Endodermal cell (in vitro differentiated cells): ENCODE results near the gene FBXW11. TPM values are rescaled to one million over a fixed set of nuclear protein-coding genes. Genes with fewer than 3 reads are reported as not detected.
A peak's percentile ranks its signal among the peaks of the same experiment; 100 is the strongest.

Experiments used
- DNase-seq: peaks from one replicate; pipeline ENCODE4 v3.0.0-alpha.2; 2017
- H3K27ac ChIP-seq: 2 replicates; pipeline ENCODE4 v1.5.1; 2013; ENCODE audit warnings: mild to moderate bottlenecking, low read depth, low read length, moderate library complexity
- H3K27me3 ChIP-seq: 2 replicates; pipeline ENCODE4 v1.6.1; 2013; ENCODE audit warnings: mild to moderate bottlenecking, low read length, moderate library complexity; ENCODE audit not compliant: insufficient read depth, control insufficient read depth, poor library complexity, severe bottlenecking
- H3K36me3 ChIP-seq: 2 replicates; pipeline ENCODE4 v1.7.0; 2013; ENCODE audit warnings: mild to moderate bottlenecking, low read length, moderate library complexity; ENCODE audit not compliant: control insufficient read depth, insufficient read depth
- H3K4me1 ChIP-seq: one replicate; pipeline ENCODE4 v1.7.0; 2013; ENCODE audit warnings: low read length; ENCODE audit not compliant: control insufficient read depth, insufficient read depth
- H3K4me3 ChIP-seq: 2 replicates; pipeline ENCODE4 v1.5.1; 2013; ENCODE audit warnings: mild to moderate bottlenecking, low read length, moderate library complexity
- H3K9ac ChIP-seq: 2 replicates; pipeline ENCODE4 v1.6.1; 2013; ENCODE audit warnings: mild to moderate bottlenecking, low read length, moderate library complexity; ENCODE audit not compliant: poor library complexity, severe bottlenecking; ENCODE audit errors: extremely low read depth
- H3K9me3 ChIP-seq: 2 replicates; pipeline ENCODE4 v1.6.1; 2013; ENCODE audit warnings: mild to moderate bottlenecking, low read length, moderate library complexity; ENCODE audit not compliant: control insufficient read depth
- H3K27ac Mint-ChIP-seq: 2 replicates; pipeline ENCODE4 v1.8.0; 2020; ENCODE audit warnings: mixed read lengths
- H3K27me3 Mint-ChIP-seq: 2 replicates; pipeline ENCODE4 v1.8.0; 2021; ENCODE audit warnings: mild to moderate bottlenecking, mixed read lengths; ENCODE audit not compliant: insufficient read depth
- H3K36me3 Mint-ChIP-seq: 2 replicates; pipeline ENCODE4 v1.8.0; 2020; ENCODE audit warnings: low read depth, mixed read lengths
- H3K4me1 Mint-ChIP-seq: 2 replicates; pipeline ENCODE4 v1.8.0; 2020; ENCODE audit warnings: mixed read lengths
- H3K4me3 Mint-ChIP-seq: 2 replicates; pipeline ENCODE4 v1.8.0; 2020; ENCODE audit warnings: mild to moderate bottlenecking, moderate library complexity, mixed read lengths
- H3K9me3 Mint-ChIP-seq: 2 replicates; pipeline ENCODE4 v1.8.0; 2020; ENCODE audit warnings: mild to moderate bottlenecking, mixed read lengths
- WGBS, 2 experiments: methylation state at CpG; one replicate each; pipeline versions ENCODE4 v1.1.5 to v1.1.7; 2013; ENCODE audit warnings: missing lambda C conversion rate in 2 of 2, mixed read lengths in 1 of 2; ENCODE audit not compliant: insufficient coverage in 1 of 2, insufficient read length in 1 of 2; 5-methylcytosine and 5-hydroxymethylcytosine counted together
- total RNA-seq, 2 donors: library from RNA; stranded (reverse); fragmentation: NEBNext Ultra II Directional in 1 of 2; extraction: Animal tissue kit (Norgen Biotek cat#: 25700) in 1 of 2; gene quantifications; 2 replicates in 1 of 2; 3 replicates in 1 of 2; pipeline ENCODE4 v1.2.1, GENCODE V29; 2021
- TF ChIP-seq, protein P1 (sequence below): fragments of 200-600 bp; sonication (generic); conservative IDR thresholded peaks from 2 replicates; pipeline ENCODE4 v1.5.0; 2021; ENCODE audit warnings: antibody characterized with exemption, mild to moderate bottlenecking

The FBXW11 gene
- total RNA-seq, 2 donors from 2014 or later, result 42.2 to 49.4 TPM

DNA sequence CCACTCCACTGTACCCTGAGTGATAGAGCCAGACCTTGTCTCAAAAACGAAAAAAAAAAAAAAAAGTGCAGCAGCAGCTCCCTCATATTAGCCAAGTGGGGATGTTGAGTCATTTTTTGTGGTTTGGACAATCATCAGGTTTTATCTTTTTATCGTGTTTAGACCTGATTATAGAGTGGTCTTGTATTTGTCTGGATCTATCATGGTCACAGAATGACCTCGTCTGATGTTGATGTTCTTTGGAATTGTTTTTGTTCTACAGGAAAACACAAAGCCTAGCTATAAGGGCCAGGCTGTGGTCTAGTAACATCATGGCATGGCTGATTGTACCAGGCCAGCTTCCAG lies 1.6 kb upstream of the FBXW11 start:
- Histone ChIP-seq H3K4me3 (peak overlapping the region; percentile 98), H3K9ac (peak overlapping the region; percentile 89), H3K27ac (no peak overlapping the region), H3K9me3 (no peaks in the 10 kb centered on the region), H3K36me3 (no peaks in the 10 kb centered on the region), H3K27me3 (no peaks in the 10 kb centered on the region), H3K4me1 (peaks cover 18% of the 10 kb centered on the region)
- Mint-ChIP-seq H3K9me3 (no peaks in the 10 kb centered on the region), H3K4me3 (peak overlapping the region; percentile 80), H3K27me3 (no peaks in the 10 kb centered on the region), H3K36me3 (no peaks in the 10 kb centered on the region), H3K4me1 (peaks cover 42% of the 10 kb centered on the region), H3K27ac (peak overlapping the region; percentile 97)
- TF ChIP-seq, protein P1, sequence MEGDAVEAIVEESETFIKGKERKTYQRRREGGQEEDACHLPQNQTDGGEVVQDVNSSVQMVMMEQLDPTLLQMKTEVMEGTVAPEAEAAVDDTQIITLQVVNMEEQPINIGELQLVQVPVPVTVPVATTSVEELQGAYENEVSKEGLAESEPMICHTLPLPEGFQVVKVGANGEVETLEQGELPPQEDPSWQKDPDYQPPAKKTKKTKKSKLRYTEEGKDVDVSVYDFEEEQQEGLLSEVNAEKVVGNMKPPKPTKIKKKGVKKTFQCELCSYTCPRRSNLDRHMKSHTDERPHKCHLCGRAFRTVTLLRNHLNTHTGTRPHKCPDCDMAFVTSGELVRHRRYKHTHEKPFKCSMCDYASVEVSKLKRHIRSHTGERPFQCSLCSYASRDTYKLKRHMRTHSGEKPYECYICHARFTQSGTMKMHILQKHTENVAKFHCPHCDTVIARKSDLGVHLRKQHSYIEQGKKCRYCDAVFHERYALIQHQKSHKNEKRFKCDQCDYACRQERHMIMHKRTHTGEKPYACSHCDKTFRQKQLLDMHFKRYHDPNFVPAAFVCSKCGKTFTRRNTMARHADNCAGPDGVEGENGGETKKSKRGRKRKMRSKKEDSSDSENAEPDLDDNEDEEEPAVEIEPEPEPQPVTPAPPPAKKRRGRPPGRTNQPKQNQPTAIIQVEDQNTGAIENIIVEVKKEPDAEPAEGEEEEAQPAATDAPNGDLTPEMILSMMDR, result no peak
- DNase-seq, result no peak
- WGBS, 2 experiments, result 29 to 48% methylated on average over 2 to 3 of the region's 3 CpGs

DNA sequence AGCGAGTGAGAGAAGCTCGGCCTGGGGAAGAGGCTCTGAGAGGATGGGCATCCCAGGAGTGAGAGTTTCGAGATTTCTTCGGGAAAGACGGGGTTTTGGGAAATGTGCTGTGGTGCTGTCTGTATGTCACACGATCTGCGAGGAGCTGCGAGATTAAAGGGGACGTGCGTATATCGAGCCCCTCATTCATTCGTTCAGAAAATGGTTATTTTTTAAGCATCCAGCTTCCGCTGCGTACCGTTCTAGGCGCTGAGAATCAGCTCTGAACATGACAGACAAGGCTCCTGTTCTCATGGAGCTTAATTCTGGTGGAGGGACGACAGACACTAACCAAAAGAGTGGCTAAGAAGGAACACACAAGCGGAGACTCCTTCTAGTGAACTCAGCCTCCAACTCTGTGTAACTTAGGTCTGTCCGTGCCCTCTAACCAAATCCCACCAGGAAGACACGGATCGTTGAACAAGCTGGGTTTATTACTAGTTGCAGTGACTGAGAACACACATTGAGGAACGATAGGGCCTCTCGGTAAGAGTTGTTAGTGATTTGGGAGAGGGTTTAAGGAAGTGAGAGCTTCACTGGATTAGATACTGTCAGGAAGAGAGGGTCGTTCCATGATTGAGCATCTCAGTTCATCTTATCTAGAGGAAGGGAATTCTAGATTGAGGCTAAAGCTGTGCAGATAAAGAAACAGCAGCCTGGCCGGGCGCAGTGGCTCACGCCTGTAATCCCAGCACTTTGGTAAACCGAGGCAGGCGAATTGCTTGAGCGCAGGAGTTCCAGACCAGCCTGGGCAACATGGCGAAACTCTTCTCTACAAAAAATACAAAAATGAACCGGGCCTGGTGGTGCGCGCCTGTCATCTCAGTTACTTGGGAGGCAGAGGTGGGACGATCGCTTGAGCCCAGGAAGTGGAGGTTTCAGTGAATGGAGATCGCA lies 1.0 kb upstream of the FBXW11 start:
- Mint-ChIP-seq H3K27ac (peak overlapping the region; percentile 97), H3K27me3 (no peaks in the 10 kb centered on the region), H3K36me3 (no peaks in the 10 kb centered on the region), H3K4me3 (peak overlapping the region; percentile 80), H3K9me3 (no peaks in the 10 kb centered on the region), H3K4me1 (peaks cover 44% of the 10 kb centered on the region)
- Histone ChIP-seq H3K27me3 (no peaks in the 10 kb centered on the region), H3K27ac (peak overlapping the region; percentile 42), H3K36me3 (no peaks in the 10 kb centered on the region), H3K9ac (peak overlapping the region; percentile 89), H3K4me3 (peak overlapping the region; percentile 98), H3K9me3 (no peaks in the 10 kb centered on the region), H3K4me1 (peaks cover 19% of the 10 kb centered on the region)
- 30% methylated on average over 32 to 37 of the region's 37 CpGs for WGBS, 2 experiments
- DNase-seq, result peak; percentile 71
- TF ChIP-seq, protein P1, result no peak

DNA sequence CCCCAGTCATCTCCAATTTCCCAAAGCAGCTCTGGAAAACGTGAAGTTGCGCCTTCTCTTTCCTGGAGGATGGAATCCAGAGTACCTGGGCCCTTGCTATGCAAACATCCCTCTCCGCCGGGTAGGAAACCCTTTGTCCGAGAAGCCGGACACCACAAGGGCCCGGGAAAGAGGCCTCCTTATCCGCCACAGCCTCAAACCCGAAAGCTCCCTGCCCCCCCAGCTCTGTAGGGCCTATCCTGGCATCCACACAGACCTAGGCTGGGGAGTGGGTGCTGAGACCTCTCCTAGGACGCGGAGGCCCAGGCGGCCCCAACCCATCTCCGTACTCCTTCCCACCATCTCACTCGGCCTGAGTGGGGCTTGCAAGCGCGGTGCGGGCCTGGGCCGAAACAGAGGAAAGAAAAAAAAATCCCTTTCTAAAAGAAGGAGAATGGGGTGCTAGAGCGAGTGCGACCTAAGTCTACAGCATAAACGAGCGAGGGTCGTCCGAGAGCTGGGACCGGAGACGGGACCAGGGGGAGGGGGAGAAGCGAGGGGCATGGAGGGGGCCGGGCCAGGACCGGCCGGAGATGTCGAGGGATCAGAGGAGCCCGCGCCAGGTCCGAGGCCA lies 624 bp downstream of the FBXW11 start:
- H3K4me3 ChIP-seq, result peak overlapping the region; percentile 98
- peak overlapping the region; percentile 89 for H3K9ac ChIP-seq
- H3K4me1 ChIP-seq, result peaks cover 19% of the 10 kb centered on the region
- DNase-seq, result peak; percentile 76
- no peaks in the 10 kb centered on the region for H3K36me3 Mint-ChIP-seq
- no peaks in the 10 kb centered on the region for H3K36me3 ChIP-seq
- H3K27ac Mint-ChIP-seq, result peak overlapping the region; percentile 95
- H3K27ac ChIP-seq, result peak overlapping the region; percentile 87
- H3K27me3 ChIP-seq, result no peaks in the 10 kb centered on the region
- TF ChIP-seq, protein P1, result no peak
- H3K9me3 ChIP-seq, result no peaks in the 10 kb centered on the region
- peak overlapping the region; percentile 80 for H3K4me3 Mint-ChIP-seq
- H3K27me3 Mint-ChIP-seq, result no peaks in the 10 kb centered on the region
- H3K4me1 Mint-ChIP-seq, result peaks cover 58% of the 10 kb centered on the region
- no peaks in the 10 kb centered on the region for H3K9me3 Mint-ChIP-seq
- WGBS, 2 experiments, result 0 to 1% methylated on average over 13 to 33 of the region's 34 CpGs
